ENCODE results near the gene GTF2F2.

DNA sequence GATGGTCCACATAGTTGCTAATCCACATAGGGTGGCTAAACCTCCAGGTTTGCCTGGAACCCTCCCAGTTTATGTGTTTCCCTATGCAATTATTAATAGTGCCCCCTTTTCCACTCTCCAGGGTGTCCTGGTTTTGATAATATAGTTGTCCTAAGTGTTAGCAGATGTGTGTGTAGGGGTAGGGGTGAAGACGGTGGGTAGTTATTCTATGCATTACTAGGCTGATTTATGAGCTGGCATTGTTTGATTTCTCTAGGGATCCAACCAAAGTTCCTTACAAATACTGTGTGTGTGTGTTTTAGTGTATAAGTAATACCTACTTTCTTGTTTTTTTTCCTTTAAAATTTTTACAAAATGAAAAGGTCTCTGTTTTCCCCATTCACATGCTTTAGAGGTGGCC is 21.1 kb downstream of the GTF2F2 start:
- TF ChIP-seq GATA2 (IDR thresholded peaks at IDR 0.05; ENCODE audit: low read depth, low read length), result no peak
- no peak for TF ChIP-seq GATA3 (IDR thresholded peaks at IDR 0.05; ENCODE audit: low read depth, low read length)

All from SH-SY5Y (cell line).